Measurements from ENCODE around the gene SOHLH1.

DNA sequence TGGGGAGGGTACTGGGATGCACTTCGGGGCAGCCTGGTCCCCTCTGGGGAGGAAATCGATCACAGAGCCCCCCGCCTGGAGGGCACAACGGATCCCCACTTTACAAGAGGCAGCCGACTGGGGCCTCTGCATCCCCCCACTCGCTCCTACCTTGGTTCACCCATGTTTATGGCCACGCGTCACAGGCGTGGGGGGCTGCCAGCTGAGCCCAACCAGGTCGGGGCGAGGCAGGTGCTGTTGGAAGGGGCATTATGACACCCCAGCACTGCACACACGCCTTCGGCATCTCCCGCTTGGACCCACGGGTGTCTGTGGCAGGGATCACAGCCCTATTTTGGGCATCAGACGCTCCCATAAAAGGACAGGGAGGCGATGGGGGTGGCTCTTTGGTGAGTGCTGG lies 14.6 kb downstream of the SOHLH1 start:
- no peak for TF ChIP-seq EZH2 (IDR thresholded peaks at IDR 0.05)
- TF ChIP-seq POLR2AphosphoS5 (IDR thresholded peaks at IDR 0.05; ENCODE audit: borderline replicate concordance, low read depth, low read length): no peak

All from SK-N-MC (cell line).